Ascending aorta (tissue), 2 donors: Measurements from ENCODE around the gene IDI2. TPM values are rescaled to one million over a fixed set of nuclear protein-coding genes. Genes with fewer than 3 reads are reported as not detected.

Experiments
- DNase-seq, 2 donors: peaks; one replicate each; pipeline ENCODE4 v3.0.0-alpha.2; 2019; ENCODE audit warnings: low spot score in 2 of 2
- H3K27ac ChIP-seq, 2 donors: fragments of 200-600 bp; sonication (generic); one replicate each; pipeline ENCODE4 v1.5.1; 2016 to 2017; ENCODE audit warnings: mild to moderate bottlenecking in 1 of 2
- H3K27me3 ChIP-seq: fragments of 200-600 bp; sonication (generic); one replicate; pipeline ENCODE4 v1.5.1; 2017
- H3K36me3 ChIP-seq, 2 donors: fragments of 200-600 bp; sonication (generic); one replicate each; pipeline ENCODE4 v1.5.1; 2016
- H3K4me1 ChIP-seq, 2 donors: fragments of 200-600 bp; sonication (generic); one replicate each; pipeline ENCODE4 v1.5.1; 2016 to 2017; ENCODE audit warnings: mild to moderate bottlenecking in 1 of 2
- H3K4me3 ChIP-seq, 2 donors: fragments of 200-600 bp; sonication (generic); one replicate each; pipeline ENCODE4 v1.5.1; 2016 to 2017; ENCODE audit warnings: mild to moderate bottlenecking in 1 of 2
- H3K9me3 ChIP-seq, 2 donors: fragments of 200-600 bp; sonication (generic); one replicate each; pipeline ENCODE4 v1.5.1; 2016
- CTCF ChIP-seq, 3 experiments: fragments of 200-600 bp in 2 of 3; fragments of 450-650 bp in 1 of 3; sonication (generic) in 2 of 3; IDR thresholded peaks; one replicate each; pipeline ENCODE4 v1.5.1; 2016 to 2019; ENCODE audit warnings: antibody characterized with exemption in 3 of 3, mild to moderate bottlenecking in 1 of 3, moderate library complexity in 1 of 3
- intact Hi-C: fragments of 100-400 bp; cut with DNase I; formaldehyde crosslinking; loops from one replicate; pipeline ENCODE4 v1.15.1; 2023
- total RNA-seq: library from RNA; depleted of rRNA; stranded (reverse); fragments of >200 nt; gene quantifications from one replicate; pipeline ENCODE4 v1.1.0, GENCODE V29; 2016

Gene IDI2
- total RNA-seq, 1 donor from 2014 or later: not detected

DNA sequence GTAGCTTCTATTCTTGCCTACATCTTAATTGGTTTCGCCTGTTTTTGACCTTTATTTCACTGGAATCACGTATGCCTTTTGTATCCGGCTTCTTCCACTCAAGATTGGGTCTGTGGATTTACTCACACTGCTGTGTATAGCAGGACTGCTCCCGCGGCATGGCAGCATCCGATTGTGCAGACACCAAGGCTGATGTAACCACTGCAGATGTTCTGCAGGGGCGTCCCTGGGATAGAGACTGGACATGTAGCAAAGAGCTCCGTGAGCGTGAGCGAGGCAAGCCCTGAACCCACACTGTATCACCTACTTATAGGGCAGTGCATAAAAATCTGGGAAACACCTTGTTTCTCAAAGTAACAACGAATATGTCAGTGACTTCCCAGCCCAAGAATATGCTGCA, 11.4 kb upstream of the IDI2 start:
- TF ChIP-seq CTCF (IDR thresholded peaks at IDR 0.05): no peak
- DNase-seq: peak in 1 of 2 donors; percentile 33
- Histone ChIP-seq H3K27ac (no peak overlapping the region), H3K9me3 (no peaks in the 10 kb centered on the region), H3K27me3 (no peaks in the 10 kb centered on the region), H3K4me1 (no peaks in the 10 kb centered on the region), H3K36me3 (peaks cover 4 to 39% of the 10 kb centered on the region in 2 donors), H3K4me3 (no peak overlapping the region)
- intact Hi-C loops: no loop called here

DNA sequence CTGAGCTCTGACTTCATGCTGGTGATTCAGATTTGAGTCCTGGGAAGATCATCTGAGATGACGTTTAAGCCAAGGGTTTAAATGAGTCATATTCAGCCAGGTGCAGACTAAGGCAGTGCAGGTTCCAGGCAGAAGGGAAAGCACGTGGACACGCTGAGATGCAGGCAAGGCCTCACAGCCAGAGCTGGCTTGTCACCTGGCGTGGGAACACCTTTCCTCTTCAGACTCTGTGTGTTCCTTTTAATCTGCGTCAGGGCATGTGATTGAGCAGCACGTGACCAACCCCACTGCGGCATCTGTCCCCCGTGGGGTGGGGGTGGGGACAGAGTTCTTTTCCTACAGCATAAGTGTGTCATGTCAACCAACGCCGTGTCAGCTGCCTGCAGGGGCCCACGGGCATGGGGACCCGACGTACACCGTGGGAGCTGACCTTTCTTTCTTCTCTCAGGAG, 10.7 kb upstream of the IDI2 start:
- intact Hi-C loops: no loop called here
- no peaks in the 10 kb centered on the region for H3K4me1 ChIP-seq

GRCh38 chr10:1035201-1035600, 9.5 kb upstream of the IDI2 start:
- no peak for DNase-seq
- TF ChIP-seq CTCF (IDR thresholded peaks at IDR 0.05): no peak
- H3K27ac ChIP-seq: no peak overlapping the region

More for the DNA sequence above, 10.7 kb upstream of the IDI2 start:
- no peak for TF ChIP-seq CTCF (IDR thresholded peaks at IDR 0.05)
- H3K27me3 ChIP-seq: no peaks in the 10 kb centered on the region
- H3K9me3 ChIP-seq: no peaks in the 10 kb centered on the region
- no peak overlapping the region for H3K4me3 ChIP-seq
- peaks cover 0 to 34% of the 10 kb centered on the region in 2 donors for H3K36me3 ChIP-seq
- H3K27ac ChIP-seq: no peak overlapping the region
- peak in 1 of 2 donors; percentile 59 for DNase-seq

DNA sequence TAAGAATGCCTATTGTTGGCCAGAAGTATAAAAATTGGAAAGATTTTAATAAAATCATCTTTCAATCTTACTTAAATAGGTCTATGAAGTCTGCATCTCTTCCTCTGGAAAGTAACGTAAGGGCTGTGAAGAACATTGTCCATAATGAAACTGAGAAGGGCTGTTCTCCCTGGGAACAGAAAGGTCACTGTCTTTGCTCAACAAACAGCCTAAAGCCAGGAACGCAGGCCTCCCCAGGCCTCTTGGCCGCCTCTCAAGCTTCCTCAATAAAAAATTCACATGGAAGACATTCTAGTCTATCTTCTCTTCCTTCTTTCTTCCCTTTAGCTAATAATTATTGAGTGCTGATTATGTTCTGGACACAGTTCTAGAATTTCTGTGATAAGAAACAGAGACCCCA, 9.1 kb upstream of the IDI2 start:
- Histone ChIP-seq H3K9me3 (no peaks in the 10 kb centered on the region), H3K4me1 (no peaks in the 10 kb centered on the region), H3K27me3 (no peaks in the 10 kb centered on the region), H3K36me3 (peaks cover 0 to 25% of the 10 kb centered on the region in 2 donors), H3K4me3 (no peak overlapping the region), H3K27ac (no peak overlapping the region)
- intact Hi-C loops: no loop called here
- DNase-seq: no peak
- TF ChIP-seq CTCF (IDR thresholded peaks at IDR 0.05): no peak

More at GRCh38 chr10:1035201-1035600, 9.5 kb upstream of the IDI2 start:
- no peaks in the 10 kb centered on the region for H3K27me3 ChIP-seq
- no peaks in the 10 kb centered on the region for H3K4me1 ChIP-seq
- no peak overlapping the region for H3K4me3 ChIP-seq
- peaks cover 0 to 29% of the 10 kb centered on the region in 2 donors for H3K36me3 ChIP-seq
- intact Hi-C loops: no loop called here
- H3K9me3 ChIP-seq: no peaks in the 10 kb centered on the region

- Histone ChIP-seq H3K4me1 (no peaks in the 10 kb centered on the region), H3K27ac (no peak overlapping the region), H3K27me3 (no peaks in the 10 kb centered on the region), H3K4me3 (no peak overlapping the region), H3K36me3 (peaks cover 0 to 17% of the 10 kb centered on the region in 2 donors), H3K9me3 (no peaks in the 10 kb centered on the region)
- DNase-seq: no peak
- no peak for TF ChIP-seq CTCF (IDR thresholded peaks at IDR 0.05)
- intact Hi-C loops: no loop called here
These were observed 7.9 kb upstream of the IDI2 start for GRCh38 chr10:1033601-1034000.

DNA sequence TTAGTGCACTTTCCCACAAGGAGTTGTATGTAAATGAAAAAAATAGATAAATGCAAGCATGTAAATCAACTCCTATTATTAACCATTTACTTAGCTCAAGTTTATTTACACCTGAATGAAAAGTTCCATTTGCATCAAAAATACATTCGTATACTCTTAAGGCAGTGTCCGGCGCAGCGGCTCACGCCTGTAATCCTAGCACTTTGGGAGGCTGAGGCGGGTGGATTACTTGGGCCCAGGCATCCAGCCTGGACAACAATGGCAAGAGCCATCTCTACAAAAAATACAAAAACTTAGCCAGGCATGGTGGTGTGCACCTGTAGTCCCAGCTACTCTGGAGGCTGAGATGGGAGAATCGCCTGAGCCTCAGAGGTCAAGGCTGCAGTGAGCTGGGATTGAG, 4.2 kb upstream of the IDI2 start:
- no peak for TF ChIP-seq CTCF (IDR thresholded peaks at IDR 0.05)
- H3K36me3 ChIP-seq: no peaks in the 10 kb centered on the region
- intact Hi-C loops: no loop called here
- H3K4me1 ChIP-seq: no peaks in the 10 kb centered on the region
- H3K27me3 ChIP-seq: no peaks in the 10 kb centered on the region
- no peak overlapping the region for H3K27ac ChIP-seq
- no peak overlapping the region for H3K4me3 ChIP-seq
- H3K9me3 ChIP-seq: no peaks in the 10 kb centered on the region
- peak in 1 of 2 donors; percentile 18 for DNase-seq
